Left kidney (tissue), 2 donors: ENCODE data around the gene CD72. TPM values are rescaled to one million over a fixed set of nuclear protein-coding genes. Genes with fewer than 3 reads are reported as not detected.
A peak's percentile ranks its signal among the peaks of the same experiment; 100 is the strongest.
"Not testable (repeated sequence)": the region's sequence is repeated elsewhere in the genome, so short reads cannot be mapped to it uniquely, and the experiment has no call there.

ENCODE experiments used
- DNase-seq: peaks from one replicate; pipeline ENCODE4 v3.0.0-alpha.2; 2013
- polyA plus RNA-seq: library from polyadenylated mRNA; unstranded; fragments of 120-200 nt; gene quantifications from one replicate; pipeline ENCODE4 v1.2.1, GENCODE V29; 2013; ENCODE audit not compliant: insufficient read length

CD72 gene
- polyA plus RNA-seq, 1 donor, result 3.6 TPM

GRCh38 chr9:35650341-35651158 lies 32.3 kb upstream of the CD72 start, which contains the start of gene SIT1:
SIT1 (minus strand) TSS chr9:35650931; CDS start chr9:35650853, 78 bp downstream.
- DNase-seq, result no peak

GRCh38 chr9:35649431-35650340 lies 31.5 kb upstream of the CD72 start:
- no peak for DNase-seq

- DNase-seq, result peak; percentile 95
Measured at GRCh38 chr9:35646533-35647265, 28.5 kb upstream of the CD72 start.

- DNase-seq, result peak; percentile 67
Measured at GRCh38 chr9:35646153-35646532, 27.9 kb upstream of the CD72 start.

- not testable (repeated sequence) for DNase-seq
Measured at GRCh38 chr9:35645736-35646135, 27.5 kb upstream of the CD72 start.

- DNase-seq, result no peak
Measured at GRCh38 chr9:35643046-35643445, 24.8 kb upstream of the CD72 start.

GRCh38 chr9:35641478-35641877 lies 23.3 kb upstream of the CD72 start:
- not testable (repeated sequence) for DNase-seq

GRCh38 chr9:35640431-35640830 lies 22.2 kb upstream of the CD72 start:
- not testable (repeated sequence) for DNase-seq

GRCh38 chr9:35639631-35640030 lies 21.4 kb upstream of the CD72 start:
- DNase-seq, result no peak

- not testable (repeated sequence) for DNase-seq
Measured at GRCh38 chr9:35639225-35639624, 21.0 kb upstream of the CD72 start.

- not testable (repeated sequence) for DNase-seq
Measured at GRCh38 chr9:35638751-35639150, 20.5 kb upstream of the CD72 start.

- not testable (repeated sequence) for DNase-seq
Measured at GRCh38 chr9:35637427-35637955, 19.3 kb upstream of the CD72 start.

- not testable (repeated sequence) for DNase-seq
Measured at GRCh38 chr9:35636877-35637246, 18.6 kb upstream of the CD72 start.

- no peak for DNase-seq
Measured at GRCh38 chr9:35636135-35636876, 18.1 kb upstream of the CD72 start.

- no peak for DNase-seq
Measured at GRCh38 chr9:35635730-35636129, 17.5 kb upstream of the CD72 start.

- DNase-seq, result no peak
Measured at GRCh38 chr9:35629597-35629996, 11.4 kb upstream of the CD72 start.

- no peak for DNase-seq
Measured at GRCh38 chr9:35628389-35628991, 10.3 kb upstream of the CD72 start.

- no peak for DNase-seq
Measured at GRCh38 chr9:35627575-35627974, 9.4 kb upstream of the CD72 start.

- no peak for DNase-seq
Measured at GRCh38 chr9:35619800-35620158, 1.6 kb upstream of the CD72 start.

- DNase-seq, result no peak
Measured at GRCh38 chr9:35618854-35619799, 914 bp upstream of the CD72 start.
